ENCODE results near the gene NSFL1C.

NSFL1C gene

DNA sequence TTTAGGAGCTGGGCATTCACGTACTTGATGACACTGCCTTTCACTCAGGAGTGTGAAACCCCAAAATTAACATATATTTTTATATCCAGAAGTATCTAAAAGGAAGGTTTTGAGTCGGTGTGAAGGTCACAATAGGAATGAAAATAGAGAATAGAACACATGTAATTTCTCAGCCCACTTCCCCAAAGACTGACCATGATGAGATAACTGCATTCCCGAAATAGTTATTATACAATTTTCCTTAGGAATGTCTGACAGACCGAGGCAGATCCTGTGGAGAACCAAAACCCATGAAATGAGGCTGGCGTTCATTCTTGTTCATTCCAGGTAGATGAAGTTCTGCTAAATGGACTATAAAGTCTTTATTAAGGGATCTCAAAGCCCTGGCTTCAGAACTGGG is 10.3 kb downstream of the NSFL1C start:
- no peak for DNase-seq

DNA sequence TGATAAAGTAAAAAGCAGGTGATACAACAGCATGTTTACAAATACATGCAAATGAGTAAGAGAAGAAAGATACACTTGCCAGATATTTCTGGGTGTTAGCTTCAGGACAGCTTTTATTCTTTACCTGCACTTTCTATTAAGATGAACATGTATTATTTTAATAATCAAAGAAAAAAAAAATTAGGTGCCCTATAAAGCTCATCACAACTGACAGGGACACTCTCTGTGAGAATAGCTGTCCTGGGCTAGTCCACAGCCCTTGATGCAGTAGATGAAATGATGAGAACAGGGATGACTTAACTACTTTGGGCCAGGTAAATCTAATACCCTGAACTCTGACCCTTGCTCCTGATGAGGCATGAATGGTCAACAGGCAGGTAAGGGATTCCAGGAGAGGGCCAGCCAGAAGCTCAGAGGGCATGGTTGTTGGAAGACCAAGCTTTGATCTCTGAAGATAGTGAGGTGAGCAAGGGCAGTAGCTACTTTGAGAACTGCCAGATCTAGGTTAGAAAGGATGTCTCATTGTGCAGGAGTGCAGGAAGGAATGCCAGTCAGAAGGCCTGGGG is 15.6 kb downstream of the NSFL1C start:
- DNase-seq, result no peak

DNA sequence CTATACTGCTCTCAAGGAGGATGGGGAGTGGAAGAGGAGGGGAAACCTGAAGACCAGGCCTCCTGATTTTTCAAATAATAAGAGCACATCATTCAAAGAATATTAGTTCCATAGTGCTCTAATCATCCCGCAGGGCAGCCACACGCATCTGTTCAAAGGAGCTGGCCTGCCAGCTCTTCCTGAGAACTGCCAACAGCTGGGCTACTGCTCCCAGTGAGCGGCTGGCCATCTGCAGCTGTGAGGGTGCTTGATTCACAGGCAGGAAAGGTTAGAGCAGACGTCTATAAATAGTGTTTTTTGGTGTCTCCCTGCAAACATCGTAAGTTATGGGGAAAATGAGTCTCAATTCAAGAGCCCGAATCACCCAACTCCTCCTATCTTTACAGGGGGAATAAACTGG is 17.3 kb downstream of the NSFL1C start:
- DNase-seq, result no peak

DNA sequence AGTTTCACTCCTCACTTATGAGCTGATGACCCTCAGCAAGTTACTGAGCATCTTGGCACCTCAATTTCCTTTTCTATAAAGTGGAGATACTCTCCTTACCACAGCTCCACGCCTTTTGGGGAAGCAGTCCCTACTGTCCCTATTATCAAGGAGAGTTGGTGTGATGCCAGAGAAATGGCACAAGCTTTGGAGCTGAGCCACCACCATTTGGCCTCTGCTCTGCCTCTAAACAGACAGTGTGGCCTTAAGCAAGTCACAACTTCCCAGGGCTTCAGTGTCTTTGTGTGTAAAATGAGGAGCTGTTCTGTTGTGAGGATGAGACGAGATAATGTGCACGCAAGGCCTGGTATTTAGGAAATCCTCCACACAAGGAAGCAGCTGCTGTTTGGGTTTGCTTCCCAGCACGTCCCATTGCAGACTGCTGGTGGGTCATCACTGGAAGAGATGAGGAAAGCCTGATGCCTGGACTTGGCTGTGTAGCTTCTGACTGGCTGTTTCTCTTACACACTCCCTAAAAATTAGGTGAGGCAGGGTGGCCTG is 18.5 kb downstream of the NSFL1C start:
- no peak for DNase-seq

DNA sequence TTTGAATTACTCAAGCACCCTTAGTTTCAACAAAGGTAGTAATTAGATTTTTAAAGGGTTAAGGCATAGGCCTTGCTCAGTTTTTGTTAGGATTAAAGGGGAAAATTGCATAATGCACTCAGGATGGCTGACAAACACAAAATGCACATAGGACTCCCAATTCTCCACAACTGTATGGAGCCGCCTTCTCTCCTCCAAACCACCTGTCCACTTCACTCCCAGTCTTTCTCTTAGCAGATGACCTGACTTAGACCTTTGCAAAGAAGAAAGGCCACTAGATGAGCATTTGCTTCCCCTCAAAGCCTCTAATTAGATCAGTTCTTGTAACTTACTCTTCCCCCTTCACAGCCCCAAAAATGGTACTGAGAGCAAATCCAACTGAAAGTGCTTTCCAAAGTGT is 20.1 kb downstream of the NSFL1C start:
- DNase-seq, result no peak

DNA sequence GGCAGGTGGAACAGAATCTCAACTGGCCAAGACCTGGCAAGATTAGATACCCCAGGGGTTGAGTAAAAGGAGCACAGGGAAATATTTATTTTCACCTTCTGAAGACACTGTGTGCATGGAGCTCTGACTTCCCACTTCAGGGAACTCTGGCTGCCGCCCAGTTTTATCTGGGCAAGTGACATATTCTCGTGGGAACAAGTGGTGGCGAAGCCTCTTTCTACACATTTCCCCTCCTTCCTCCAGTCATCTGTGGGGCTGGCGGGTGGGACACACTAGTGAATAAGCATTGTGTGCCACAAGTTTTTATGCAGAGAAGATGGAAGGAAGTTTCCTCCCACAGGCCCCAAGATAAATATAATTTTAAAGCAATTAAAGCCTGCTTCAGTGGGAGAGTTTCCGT is 23.6 kb downstream of the NSFL1C start:
- DNase-seq, result no peak

DNA sequence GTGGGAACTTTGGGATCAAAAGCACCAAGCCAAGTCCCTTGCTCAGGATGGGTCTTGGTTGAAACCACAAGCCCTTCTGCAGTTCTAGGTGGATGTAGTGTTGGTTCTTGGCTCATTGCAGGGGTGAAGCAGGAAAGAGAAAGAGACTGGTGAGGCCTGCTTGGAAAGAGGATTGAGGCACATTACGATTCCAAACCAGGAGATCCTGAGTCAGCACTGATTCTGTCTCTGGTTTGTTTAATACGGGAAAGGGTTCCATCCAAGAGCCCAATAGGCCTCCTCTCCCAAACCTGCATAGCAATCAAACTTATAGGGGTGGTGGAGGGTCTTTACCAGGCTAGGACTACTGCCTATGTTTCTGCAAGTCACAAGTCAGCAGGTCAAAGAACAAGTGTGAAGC is 24.3 kb downstream of the NSFL1C start:
- no peak for DNase-seq

DNA sequence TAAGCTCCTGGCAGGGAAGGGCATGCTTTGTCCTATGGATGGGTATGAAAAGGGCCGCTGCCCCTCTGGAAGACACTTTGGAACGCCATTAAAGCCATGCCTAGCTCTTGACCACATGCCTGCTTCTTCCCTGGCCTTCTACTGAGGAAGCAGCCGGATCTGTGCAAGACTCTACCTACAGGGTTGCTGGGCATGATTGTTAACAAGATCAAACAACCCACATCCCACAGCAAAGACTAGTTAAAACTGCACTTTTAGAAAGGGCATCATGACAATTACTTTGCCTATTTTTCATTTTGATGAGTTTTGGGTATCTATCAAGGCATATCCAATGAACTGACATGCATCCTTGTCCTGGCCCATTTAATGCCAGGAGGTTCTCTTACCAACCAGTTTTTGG is 25.5 kb downstream of the NSFL1C start:
- DNase-seq, result no peak

DNA sequence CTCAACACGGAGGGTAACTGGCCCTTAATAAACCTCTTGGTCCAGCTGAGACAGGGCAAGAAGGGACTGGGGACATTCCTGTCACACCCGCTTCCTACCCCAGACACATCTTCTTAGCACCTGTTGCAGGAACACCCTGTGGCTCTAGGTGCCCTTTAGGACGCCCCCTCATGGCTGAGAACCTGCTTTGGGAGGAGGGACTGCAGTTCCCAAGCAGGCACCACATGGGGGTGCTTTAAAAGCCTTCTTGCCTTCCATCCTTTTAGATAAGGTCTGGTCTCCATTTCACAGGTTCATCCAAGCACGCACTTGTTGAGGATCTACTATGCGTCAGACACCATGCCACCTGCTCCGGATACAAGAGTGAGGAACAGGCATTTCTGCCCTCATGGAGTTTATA is 26.6 kb downstream of the NSFL1C start:
- peak; percentile 68 for DNase-seq

DNA sequence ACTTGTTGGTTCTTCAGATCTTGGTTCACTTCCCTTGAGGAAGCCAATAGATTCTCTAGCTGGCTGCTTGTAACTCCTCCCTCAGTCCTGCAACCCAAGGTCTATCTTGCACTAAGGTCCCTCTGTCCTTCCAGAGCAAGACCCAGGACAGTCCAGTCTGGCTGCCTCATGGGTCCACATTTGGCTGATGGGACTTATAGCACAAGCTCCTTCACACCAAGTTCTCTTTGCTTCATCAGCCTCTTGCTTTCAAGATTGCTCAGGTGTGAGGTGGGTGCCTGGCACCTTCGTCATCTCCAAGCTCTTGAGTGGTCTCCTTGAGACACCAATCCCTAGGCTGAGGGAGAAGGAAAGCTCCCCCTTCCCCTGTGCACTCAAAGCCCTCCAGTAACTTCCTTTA is 28.3 kb downstream of the NSFL1C start:
- no peak for DNase-seq

DNA sequence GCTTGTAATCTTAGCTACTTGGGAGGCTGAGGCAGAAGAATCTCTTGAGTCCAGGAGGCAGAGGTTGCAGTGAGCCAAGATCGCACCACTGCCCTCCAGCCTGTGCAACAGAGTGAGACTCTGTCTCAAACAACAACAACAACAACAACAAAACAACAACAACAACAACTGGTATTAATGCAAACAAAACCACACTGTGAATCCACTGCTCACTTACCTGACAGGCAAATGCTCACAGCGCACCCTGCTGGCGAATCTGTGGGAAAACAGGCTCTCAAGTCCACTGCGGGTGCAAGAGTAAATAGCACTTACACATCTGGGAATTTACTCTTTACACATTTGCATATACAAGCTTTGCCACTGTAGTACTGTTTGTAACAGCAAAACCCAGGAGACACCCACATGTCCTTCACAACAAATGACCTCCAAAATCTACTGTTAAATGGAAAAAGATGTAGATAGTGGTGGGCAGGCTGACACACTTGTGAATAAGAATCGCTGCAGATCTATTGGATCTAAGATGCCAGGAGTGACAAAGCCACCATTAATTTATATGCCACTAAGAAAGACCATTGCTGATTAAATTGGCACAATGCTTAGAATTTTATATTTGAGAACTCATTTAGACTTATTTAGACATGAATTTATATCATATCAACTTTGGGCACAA is 29.3 kb downstream of the NSFL1C start:
- DNase-seq, result peak; percentile 84

DNA sequence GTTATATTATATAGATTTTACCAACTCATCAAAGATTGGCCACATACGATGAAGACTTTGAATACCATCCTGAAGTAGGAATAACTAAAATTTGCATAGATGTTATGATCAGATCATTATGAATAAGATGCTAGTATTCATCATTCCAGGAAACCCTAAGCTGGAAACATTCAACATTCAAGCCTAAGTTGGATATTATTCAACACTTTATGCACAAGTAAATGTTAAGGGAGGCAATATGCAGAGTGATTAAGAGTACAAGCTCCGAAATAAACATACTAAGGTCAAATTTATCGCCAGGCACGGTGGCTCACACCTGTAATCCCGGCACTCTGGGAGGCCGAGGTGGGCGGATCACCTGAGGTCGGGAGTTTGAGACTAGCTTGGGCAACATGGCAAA is 30.4 kb downstream of the NSFL1C start:
- DNase-seq, result no peak

DNA sequence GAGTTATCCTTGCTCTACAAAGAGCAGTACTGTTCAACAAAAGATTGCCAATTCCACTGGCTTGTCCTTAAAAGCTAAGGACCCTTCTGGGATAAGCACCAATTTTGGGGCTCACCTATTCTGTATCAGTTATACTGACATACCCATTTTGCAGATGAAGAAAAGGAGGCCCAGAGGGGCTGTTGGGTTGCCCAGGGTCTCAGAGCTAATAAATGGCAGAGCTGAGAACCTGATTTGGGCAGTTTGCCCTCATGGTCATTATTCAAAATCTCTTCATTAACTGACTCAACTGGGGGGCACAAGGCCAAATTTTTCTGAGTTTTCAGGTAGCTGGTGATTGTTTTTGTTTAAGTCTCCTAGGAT is 31.3 kb downstream of the NSFL1C start:
- no peak for DNase-seq

DNA sequence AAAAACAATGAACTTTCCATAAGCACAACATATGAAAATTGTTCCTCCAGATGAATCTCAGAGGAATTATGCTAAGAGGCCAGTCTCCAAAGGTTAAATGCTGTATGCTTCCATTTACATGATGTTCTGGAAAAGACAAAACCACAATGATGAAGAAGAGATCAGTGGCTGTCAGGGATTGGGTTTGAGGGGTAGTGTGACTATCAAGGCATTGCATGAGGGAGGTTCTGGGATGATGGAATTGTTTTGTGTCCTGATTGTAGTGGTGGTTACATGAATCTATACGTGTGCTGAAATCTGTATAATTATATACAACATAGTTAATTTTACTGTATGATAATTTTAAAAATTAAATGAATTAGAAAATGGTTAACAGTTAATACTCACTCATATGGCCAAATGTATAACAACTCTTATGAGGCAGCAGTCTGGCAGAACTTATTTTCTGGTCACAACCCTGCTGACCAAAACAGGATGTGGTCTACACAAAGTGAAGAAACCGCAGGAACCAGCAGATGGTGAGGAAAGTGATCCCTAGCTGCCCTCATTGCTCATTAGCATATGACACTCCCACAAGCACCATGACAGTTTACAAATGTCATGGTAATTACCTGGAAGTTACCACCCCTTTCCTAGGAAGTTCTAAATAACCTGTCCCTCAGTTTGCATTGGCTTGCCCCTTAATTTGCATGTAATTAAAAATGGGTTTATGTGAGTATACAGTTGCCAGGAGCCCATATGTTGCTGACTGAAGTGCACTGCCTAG is 31.9 kb downstream of the NSFL1C start:
- peak; percentile 95 for DNase-seq

DNA sequence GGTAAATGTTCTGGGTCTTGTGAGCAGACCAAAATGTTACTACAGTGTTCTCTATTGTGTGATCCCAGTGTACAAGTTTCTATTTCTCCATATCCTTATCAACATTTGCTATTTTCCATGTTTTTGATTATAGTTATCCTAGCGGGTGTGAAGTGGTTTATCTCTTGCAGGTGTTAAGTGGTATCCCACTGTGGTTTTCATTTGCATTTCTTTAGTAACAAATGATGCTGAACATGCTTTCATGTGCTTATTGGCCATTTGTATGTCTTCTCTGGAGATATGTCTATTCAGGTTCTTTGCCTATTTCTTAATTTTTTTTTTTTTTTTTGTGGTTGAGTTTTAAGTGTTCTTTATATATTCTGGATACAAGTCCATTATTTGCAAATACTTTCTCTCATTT is 35.5 kb downstream of the NSFL1C start:
- DNase-seq, result no peak

DNA sequence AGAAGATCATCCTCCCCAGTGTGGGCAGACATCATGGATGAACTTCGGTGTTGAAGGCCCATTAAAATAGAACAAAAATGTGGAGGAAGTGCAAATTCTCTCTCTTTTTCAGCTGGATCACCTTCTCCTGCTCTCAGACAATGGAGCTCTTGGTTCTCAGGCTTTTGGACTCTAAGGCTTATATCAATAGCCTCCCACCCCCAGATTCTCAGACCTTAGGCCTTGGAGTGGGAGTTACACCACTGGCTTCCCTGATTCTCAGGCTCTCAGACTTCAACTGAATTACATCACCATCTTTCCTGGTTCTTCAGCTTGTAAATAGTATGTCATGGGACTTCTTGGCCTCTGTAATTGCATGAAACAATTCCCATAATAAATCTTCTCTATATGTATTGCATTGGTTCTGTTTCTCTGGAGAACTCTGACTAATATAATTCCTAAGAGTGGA is 36.6 kb downstream of the NSFL1C start:
- no peak for DNase-seq

DNA sequence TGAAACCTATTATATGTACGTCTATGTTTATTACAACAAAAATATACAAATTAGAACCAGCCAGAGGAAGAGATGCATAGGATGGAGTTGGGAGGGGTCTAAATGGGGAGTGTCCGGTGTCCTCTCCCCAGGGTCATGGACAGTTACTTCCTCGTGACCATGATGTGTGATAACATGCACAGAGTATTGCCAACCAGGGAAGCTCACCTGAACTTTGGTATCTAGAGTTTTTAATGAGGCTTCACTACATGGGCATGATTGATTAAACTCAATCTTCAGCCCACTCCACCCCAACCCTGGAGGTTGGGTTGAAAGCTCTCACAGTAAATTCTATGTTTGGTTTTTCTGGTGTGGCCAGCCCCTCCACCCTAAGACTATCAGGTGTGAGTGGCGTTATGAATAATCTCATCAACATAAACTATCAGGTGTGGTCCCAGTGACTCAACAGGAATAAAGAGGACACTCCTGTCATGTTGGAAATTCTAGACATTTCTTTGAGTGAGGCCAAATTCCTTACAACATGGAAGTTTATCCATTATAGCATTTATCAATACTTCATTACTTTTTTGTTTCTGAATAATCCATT is 37.4 kb downstream of the NSFL1C start:
- no peak for DNase-seq

DNA sequence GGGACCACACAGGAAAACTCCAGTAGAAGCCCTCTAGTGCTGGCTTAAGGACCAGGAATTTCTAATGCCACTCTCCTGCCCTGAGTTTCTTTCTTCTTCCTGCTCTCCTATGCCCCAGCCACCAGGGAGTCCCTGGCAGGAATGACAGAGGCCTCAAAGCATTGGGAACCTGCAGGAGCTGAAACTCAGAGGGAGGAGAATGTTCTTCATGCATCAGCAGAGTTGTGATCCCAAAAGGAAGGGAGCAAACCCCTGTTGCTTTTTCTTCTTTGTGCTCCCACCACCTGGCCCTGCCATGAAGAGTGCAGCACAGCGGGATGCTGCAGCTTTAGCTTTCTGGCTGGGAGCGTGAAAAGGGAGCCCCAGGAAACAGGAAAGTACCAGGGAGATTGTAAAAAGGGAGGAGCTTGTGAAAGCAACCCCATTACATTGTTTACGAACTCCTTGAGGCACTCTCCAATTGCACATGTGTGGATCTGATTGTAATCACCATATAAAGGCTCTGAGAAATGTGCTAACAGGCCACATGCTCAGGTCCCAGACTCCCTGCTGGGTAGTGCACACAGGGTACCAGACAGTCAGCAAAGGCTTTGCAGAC is 39.1 kb downstream of the NSFL1C start:
- DNase-seq, result peak; percentile 21

DNA sequence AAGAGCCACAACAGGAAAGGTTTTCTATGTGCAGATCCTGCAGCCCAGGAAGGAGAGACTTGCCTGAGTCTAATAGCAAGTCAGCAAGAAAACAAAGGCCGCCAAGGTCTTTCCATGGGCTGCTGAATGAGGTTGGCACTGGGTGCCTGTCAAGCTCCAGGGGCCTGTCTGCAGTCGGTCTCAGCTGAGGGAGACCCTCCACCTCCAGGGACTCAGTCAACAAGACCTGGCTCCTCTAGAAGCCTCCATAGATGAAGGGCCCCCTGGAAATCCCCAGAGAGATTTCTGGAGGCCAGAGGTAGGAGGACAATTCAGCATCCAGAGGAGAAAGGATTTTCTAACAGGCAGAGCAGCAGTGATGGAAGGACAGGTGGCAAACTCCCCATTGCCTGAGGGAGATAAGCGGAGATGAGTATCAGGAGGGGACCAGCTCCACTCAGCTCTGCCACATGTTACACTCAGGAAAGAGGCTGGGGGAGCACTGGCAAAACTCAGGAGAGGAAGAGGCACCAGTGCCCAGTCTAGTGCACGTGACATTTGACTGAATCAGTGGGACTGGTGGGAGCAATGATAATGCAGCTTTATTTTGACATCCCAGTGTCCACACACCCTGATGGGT is 40.3 kb downstream of the NSFL1C start:
- DNase-seq, result no peak

DNA sequence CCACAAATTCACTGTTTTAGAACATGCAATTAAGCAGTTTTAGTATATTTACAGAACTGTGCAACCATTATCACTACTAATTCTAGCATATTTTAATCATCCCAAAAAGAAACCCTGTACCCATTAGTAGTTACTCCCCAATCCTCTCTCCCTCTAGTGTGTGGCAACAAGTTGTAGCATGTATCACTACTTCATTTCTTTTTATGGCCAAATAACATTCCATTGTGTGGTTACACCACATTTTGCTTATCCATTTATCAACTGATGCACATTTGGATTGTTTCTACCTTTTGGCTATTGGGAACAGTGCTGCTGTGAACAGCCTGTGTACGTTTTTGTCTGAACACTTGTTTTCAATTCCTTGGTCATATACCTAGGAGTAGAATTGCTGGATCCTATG is 42.3 kb downstream of the NSFL1C start:
- no peak for DNase-seq

DNA sequence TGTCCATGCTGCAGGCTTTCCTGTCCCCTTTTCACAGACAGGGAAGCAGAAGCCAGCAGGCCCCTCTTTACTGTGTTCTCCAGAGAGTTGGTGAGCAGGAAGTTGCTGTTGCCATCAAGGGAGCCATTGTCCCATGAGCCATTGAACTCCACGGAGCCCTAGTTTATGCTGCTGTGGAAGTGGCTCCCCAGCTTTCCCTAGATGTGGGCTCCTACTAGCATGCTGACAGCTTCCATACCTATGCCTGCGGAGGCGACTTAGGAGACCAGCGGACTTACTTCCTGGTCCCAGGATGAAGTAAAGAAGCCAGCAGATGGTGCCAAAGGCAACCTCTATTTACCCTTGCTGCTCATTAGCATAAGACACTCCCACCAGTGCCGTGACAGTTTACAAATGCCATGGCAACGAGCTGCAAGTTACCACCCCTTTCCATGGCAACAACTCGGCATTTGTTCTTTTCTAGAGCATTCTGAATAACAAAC is 43.0 kb downstream of the NSFL1C start:
- DNase-seq, result peak; percentile 81

DNA sequence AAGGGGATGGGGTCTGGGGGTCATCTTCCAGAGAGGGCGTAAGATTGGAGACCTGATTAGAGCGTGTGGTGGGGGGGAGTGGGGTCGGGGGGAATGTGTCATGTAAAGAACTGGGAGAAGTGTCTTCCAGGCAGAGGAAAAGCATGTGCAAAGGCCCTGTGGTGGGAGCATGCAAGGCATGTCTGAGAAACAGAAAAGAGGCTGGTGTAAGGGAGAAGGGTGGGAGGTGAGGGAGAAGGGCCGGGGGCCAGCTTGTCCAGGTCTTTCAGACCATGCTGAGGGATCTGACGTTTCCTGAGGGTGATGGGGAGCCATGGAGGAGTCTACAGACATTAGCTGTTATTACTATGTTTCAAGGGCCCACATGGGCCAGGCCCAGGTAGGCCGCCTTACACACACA is 43.4 kb downstream of the NSFL1C start:
- no peak for DNase-seq

DNA sequence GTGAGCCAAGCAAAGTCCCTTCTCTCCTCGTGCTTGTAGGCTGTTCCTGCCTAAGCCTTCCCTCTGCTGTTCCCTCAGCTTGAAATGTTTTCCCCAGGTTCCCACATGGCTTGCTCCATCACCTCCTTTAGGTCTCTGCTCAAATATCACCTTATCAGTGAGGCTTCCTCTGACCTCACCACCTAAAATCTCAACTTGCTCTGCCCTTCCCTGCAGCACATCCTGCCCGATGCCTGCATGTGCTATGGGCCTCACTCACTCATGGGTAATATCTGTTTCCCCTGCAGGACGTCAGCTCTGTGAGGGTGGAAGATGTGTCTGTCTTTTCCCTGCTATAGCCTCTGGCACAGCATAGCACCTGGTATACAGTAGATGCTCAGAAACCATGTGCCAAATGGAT is 43.9 kb downstream of the NSFL1C start:
- DNase-seq, result no peak
